Upper lobe of left lung (tissue), 6 donors: ENCODE measurements around the gene WFDC6. TPM values are rescaled to one million over a fixed set of nuclear protein-coding genes. Genes with fewer than 3 reads are reported as not detected.
"Not testable (repeated sequence)": the region's sequence is repeated elsewhere in the genome, so short reads cannot be mapped to it uniquely, and the experiment has no call there.

ENCODE experiments used
- ATAC-seq, 2 donors: fragments of 200-7000 bp; cut with Tn5 transposase; one replicate each; pipeline ENCODE4 v1.9.1; 2022; ENCODE audit warnings: mild to moderate bottlenecking in 2 of 2, moderate library complexity in 2 of 2; ENCODE audit not compliant: low FRiP score in 2 of 2
- DNase-seq, 2 donors: peaks; one replicate each; pipeline ENCODE4 v3.0.0-alpha.2; 2019 to 2020
- H3K27ac ChIP-seq, 4 donors: fragments of 200-600 bp; sonication (generic); one replicate each; pipeline ENCODE4 v1.5.1; 2016 to 2019
- H3K27me3 ChIP-seq, 4 donors: fragments of 200-600 bp; sonication (generic); one replicate each; pipeline ENCODE4 v1.5.1; 2017 to 2019
- H3K36me3 ChIP-seq, 4 donors: fragments of 200-600 bp; sonication (generic); one replicate each; pipeline ENCODE4 v1.5.1; 2016 to 2019
- H3K4me1 ChIP-seq, 4 donors: fragments of 200-600 bp; sonication (generic); one replicate each; pipeline ENCODE4 v1.5.1; 2018 to 2019
- H3K4me3 ChIP-seq, 4 donors: fragments of 200-600 bp; sonication (generic); one replicate each; pipeline ENCODE4 v1.5.1; 2017 to 2019; ENCODE audit warnings: mild to moderate bottlenecking in 2 of 4, moderate library complexity in 1 of 4
- H3K9me3 ChIP-seq, 4 donors: fragments of 200-600 bp; sonication (generic); one replicate each; pipeline ENCODE4 v1.5.1; 2018 to 2019
- EP300 ChIP-seq, 4 donors: sonication (generic); formaldehyde crosslinking; IDR thresholded peaks; one replicate each; pipeline ENCODE4 v1.5.1; 2017; ENCODE audit warnings: antibody characterized with exemption in 4 of 4, control low read depth in 2 of 4
- POLR2A ChIP-seq, 4 donors: fragments of 450-650 bp; IDR thresholded peaks; one replicate each; pipeline ENCODE4 v1.5.1; 2016 to 2017; ENCODE audit warnings: antibody characterized with exemption in 4 of 4, mild to moderate bottlenecking in 2 of 4
- POLR2AphosphoS5 ChIP-seq, 2 donors: sonication (generic); formaldehyde crosslinking; IDR thresholded peaks; one replicate each; pipeline ENCODE4 v1.5.1; 2017; ENCODE audit warnings: antibody characterized with exemption in 2 of 2
- WGBS, 2 donors: methylation state at CpG; one replicate each; pipeline ENCODE4 v1.1.5; 2017 to 2018; 5-methylcytosine and 5-hydroxymethylcytosine counted together
- total RNA-seq, 6 donors: library from RNA; depleted of rRNA in 4 of 6; stranded (reverse); fragments of >200 nt in 4 of 6; gene quantifications; one replicate each; pipeline versions ENCODE4 v1.1.0 to v1.2.1, GENCODE V29; 2016 to 2021
- TF ChIP-seq, protein P1 (sequence below), 6 experiments: fragments of 450-650 bp in 4 of 6; fragments of 200-600 bp in 2 of 6; sonication (generic) in 2 of 6; IDR thresholded peaks; one replicate each; pipeline ENCODE4 v1.5.1; 2016 to 2019; ENCODE audit warnings: antibody characterized with exemption in 6 of 6
- donor health status: DM: no; HTN: no; CAD: no; lungs with moderate emphysema.
- donor health status: DM: no; HTN: yes; CAD: no; lungs with severe emphysema.

WFDC6 gene
- total RNA-seq = 1 to 10 TPM in 2 of 6 donors, not detected in 4; 1.6 to 1.8 TPM

DNA sequence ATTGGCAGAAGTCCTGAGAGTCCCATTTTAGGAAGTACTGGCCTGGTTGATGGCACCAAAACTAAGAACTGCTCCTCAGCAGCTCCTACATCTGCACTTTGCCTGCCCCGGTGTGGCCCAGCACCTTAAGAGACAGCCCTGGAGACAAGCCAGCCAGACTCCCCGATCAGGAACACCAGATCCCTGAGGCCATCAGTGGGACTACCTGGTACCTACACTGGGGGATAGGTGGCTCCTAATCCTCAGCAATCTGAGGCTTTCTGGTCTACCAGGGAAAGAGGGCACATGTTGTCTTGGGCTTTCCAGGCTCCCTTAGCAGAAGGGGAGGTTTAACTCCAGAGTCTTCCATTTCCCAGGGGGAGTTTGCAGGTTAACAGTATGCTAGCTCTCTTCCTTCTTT, at the start of gene WFDC6:
WFDC6 (minus strand) TSS at position 101 of the 400 bp plus-strand sequence; CDS start at position 26, 75 bp downstream.
- DNase-seq (no peak), ATAC-seq (no peak)
- no peaks in the 10 kb centered on the region for H3K9me3 ChIP-seq
- H3K27ac ChIP-seq = no peak within 1 kb of the TSS
- no peaks in the 10 kb centered on the region for H3K27me3 ChIP-seq
- WGBS, 2 donors = 100% methylated on average over 2 of the region's 2 CpGs; no CpG with 5 or more reads in 1 of the 2 donors
- no peak within 1 kb of the TSS for H3K4me3 ChIP-seq
- TF ChIP-seq, protein P1, sequence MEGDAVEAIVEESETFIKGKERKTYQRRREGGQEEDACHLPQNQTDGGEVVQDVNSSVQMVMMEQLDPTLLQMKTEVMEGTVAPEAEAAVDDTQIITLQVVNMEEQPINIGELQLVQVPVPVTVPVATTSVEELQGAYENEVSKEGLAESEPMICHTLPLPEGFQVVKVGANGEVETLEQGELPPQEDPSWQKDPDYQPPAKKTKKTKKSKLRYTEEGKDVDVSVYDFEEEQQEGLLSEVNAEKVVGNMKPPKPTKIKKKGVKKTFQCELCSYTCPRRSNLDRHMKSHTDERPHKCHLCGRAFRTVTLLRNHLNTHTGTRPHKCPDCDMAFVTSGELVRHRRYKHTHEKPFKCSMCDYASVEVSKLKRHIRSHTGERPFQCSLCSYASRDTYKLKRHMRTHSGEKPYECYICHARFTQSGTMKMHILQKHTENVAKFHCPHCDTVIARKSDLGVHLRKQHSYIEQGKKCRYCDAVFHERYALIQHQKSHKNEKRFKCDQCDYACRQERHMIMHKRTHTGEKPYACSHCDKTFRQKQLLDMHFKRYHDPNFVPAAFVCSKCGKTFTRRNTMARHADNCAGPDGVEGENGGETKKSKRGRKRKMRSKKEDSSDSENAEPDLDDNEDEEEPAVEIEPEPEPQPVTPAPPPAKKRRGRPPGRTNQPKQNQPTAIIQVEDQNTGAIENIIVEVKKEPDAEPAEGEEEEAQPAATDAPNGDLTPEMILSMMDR (IDR thresholded peaks at IDR 0.05) = no peak
- TF ChIP-seq POLR2AphosphoS5 (IDR thresholded peaks at IDR 0.05) = no peak
- TF ChIP-seq POLR2A (IDR thresholded peaks at IDR 0.05) = no peak
- TF ChIP-seq EP300 (IDR thresholded peaks at IDR 0.05) = no peak
- no peaks in the 10 kb centered on the region for H3K36me3 ChIP-seq
- no peaks in the 10 kb centered on the region for H3K4me1 ChIP-seq

DNA sequence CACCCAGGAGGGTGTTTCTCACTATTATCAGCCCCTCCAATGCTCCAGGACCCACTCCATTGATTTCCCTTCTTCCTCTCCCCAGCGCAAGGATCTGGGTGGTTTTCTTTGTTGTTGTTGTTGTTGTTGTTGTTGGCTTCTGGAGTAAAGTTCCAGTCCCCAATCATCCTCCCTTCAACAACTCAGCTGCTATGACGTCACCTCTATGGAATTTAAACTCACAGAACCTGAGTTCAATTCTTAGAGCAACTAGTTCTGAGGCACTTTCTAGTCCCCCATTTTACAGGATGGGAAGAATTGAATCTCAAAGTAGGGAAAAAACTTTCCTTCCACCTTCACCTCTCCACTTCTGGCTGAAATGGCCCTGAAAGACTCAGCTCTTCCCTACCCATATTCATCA, 49.5 kb upstream of the WFDC6 start:
- no peak overlapping the region for H3K27ac ChIP-seq
- H3K36me3 ChIP-seq = no peaks in the 10 kb centered on the region
- ATAC-seq (no peak), DNase-seq (no peak)
- TF ChIP-seq, protein P1 (IDR thresholded peaks at IDR 0.05) = no peak
- TF ChIP-seq POLR2AphosphoS5 (IDR thresholded peaks at IDR 0.05) (no peak), POLR2A (IDR thresholded peaks at IDR 0.05) (no peak), EP300 (IDR thresholded peaks at IDR 0.05) (no peak)
- no peaks in the 10 kb centered on the region for H3K9me3 ChIP-seq
- no peaks in the 10 kb centered on the region for H3K27me3 ChIP-seq
- 56 to 87% methylated on average over 2 of the region's 2 CpGs for WGBS, 2 donors
- H3K4me1 ChIP-seq = no peaks in the 10 kb centered on the region
- no peak overlapping the region for H3K4me3 ChIP-seq

DNA sequence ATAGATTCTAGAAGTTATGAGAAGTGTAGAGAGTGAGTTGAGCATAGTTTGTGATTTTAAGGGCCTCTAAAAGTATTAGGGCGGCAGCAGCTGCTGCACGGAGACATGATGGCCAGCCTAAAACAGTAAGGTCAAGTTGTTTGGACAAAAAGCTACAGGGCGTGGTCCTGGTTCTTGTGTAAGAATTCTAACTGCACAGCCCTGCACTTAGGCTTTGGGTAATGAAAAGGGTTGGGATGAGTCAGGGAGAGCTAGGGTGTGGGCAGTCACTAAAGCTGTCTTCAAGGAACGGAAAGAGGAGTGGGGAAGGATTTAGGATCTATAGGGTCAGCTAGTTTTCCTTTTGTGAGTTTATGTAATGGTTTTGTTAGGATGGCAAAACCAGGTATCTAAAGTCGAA, 46.7 kb upstream of the WFDC6 start:
- peak in 1 of 2 donors; percentile 30 for DNase-seq
- not testable (repeated sequence) for H3K27me3 ChIP-seq, H3K4me1 ChIP-seq, H3K36me3 ChIP-seq, ATAC-seq, H3K27ac ChIP-seq, H3K9me3 ChIP-seq, H3K4me3 ChIP-seq
- 69 to 80% methylated on average over 5 of the region's 5 CpGs for WGBS, 2 donors

DNA sequence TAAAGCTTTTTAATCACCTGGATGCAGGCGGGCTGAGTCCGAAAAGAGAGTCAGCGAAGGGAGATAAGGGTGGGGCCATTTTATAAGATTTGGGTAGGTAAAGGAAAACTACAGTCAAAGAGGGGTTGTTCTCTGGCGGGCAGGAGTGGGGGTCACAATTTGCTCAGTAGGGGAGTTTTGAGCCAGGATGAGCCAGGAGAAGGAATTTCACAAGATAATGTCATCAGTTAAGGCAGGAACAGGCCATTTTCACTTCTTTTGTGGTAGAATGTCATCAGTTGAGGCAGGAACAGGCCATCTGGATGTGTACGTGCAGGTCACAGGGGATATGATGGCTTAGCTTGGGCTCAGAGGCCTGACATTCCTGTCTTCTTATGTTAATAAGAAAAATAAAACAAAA, 45.0 kb upstream of the WFDC6 start:
- WGBS, 2 donors = 89 to 90% methylated on average over 5 of the region's 5 CpGs
- H3K36me3 ChIP-seq, H3K27me3 ChIP-seq, H3K4me1 ChIP-seq, H3K9me3 ChIP-seq, H3K4me3 ChIP-seq, DNase-seq, ATAC-seq, H3K27ac ChIP-seq: not testable (repeated sequence)

DNA sequence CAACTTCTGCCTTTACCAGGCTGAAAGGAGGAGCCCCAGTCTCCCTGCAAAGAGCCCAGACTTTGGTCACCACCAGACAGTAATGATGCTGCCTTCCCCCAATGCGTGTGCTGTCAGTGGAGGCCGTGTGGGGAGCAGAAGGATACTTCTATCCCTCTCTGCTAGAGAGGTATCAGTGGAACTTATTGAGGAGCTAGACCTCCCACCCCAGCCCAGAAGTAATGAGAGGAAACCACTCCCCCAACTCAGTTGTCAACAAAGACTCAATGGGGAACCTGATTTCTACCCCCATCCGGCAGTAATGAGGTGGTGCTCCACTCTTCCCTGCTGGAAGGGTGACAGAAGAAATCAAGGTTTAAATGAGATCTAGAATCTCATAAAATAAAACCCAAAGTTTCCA, 44.2 kb upstream of the WFDC6 start:
- TF ChIP-seq EP300 (IDR thresholded peaks at IDR 0.05) (no peak), POLR2A (IDR thresholded peaks at IDR 0.05) (no peak), POLR2AphosphoS5 (IDR thresholded peaks at IDR 0.05) (no peak)
- TF ChIP-seq, protein P1 (IDR thresholded peaks at IDR 0.05) = no peak

DNA sequence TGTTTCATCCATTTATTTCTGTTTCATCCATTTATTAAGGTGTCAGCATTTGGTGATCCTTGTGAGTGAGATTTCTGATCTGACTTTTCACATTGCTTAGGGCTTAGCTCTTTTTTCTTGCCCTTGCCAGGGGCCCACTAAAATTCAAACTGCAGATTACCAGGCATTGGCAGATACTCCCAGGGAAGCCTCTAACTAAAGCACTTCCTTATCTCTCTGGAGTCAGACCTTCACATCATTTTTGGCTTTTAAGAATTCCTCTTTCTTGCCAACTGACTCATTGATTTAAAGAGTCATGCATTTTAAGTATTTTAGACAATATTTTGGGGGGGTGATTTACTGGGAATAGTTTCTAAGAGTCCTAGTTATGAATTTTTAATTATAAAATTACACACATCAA, 42.4 kb upstream of the WFDC6 start:
- Histone ChIP-seq H3K4me1 (no peaks in the 10 kb centered on the region), H3K27ac (no peak overlapping the region), H3K4me3 (no peak overlapping the region), H3K27me3 (no peaks in the 10 kb centered on the region), H3K36me3 (no peaks in the 10 kb centered on the region), H3K9me3 (no peaks in the 10 kb centered on the region)
- no peak for DNase-seq
- peak in 1 of 2 donors; percentile 53 for ATAC-seq
- TF ChIP-seq, protein P1 (IDR thresholded peaks at IDR 0.05) = no peak
- TF ChIP-seq POLR2A (IDR thresholded peaks at IDR 0.05) (no peak), EP300 (IDR thresholded peaks at IDR 0.05) (no peak), POLR2AphosphoS5 (IDR thresholded peaks at IDR 0.05) (no peak)

More for the DNA sequence above, 44.2 kb upstream of the WFDC6 start:
- WGBS, 2 donors = 71 to 79% methylated on average over 3 of the region's 3 CpGs
- no peaks in the 10 kb centered on the region for H3K27me3 ChIP-seq
- no peak overlapping the region for H3K4me3 ChIP-seq
- no peaks in the 10 kb centered on the region for H3K9me3 ChIP-seq
- H3K36me3 ChIP-seq = no peaks in the 10 kb centered on the region
- no peak for ATAC-seq
- no peaks in the 10 kb centered on the region for H3K4me1 ChIP-seq
- H3K27ac ChIP-seq = no peak overlapping the region
- DNase-seq = no peak
